HEK293T (cell line): ENCODE data around the gene EVI5L.

Source experiments
- CTBP1 ChIP-seq: fragments of 450-650 bp; IDR thresholded peaks from 2 replicates; pipeline ENCODE4 v1.6.1; 2016; ENCODE audit warnings: borderline replicate concordance
- FOXA1 ChIP-seq: fragments of 450-650 bp; IDR thresholded peaks from 2 replicates; pipeline ENCODE4 v1.6.1; 2016; ENCODE audit warnings: mild to moderate bottlenecking

DNA sequence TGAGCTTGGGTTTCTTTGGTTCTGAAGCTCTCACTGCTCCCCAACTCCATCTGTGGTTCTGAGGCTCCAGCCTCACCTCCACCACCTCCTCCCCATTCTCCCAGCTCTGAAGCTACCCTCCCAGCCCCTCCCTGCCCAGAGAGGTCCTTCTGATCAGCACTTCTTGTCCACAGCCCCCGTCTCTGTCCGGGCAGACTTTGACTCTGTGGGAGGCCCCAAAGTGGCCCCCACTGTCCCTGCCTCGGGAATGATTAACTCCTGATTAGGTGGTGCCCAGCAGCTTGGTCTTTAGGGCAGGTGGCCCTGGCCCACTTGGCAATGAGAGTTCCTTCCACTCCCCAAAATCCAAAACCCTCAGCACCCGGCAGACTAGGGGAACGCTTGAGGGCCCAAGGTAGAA, 14.4 kb downstream of the EVI5L start:
- TF ChIP-seq CTBP1 (no peak), FOXA1 (no peak)
